Measurements from ENCODE around the gene SIX1. TPM values are rescaled to one million over a fixed set of nuclear protein-coding genes. Genes with fewer than 3 reads are reported as not detected.

SIX1 gene
- total and polyA plus RNA-seq, 2 of the 4 experiments (the other 2 are of a cell fraction) = 7.7 to 15.0 TPM

DNA sequence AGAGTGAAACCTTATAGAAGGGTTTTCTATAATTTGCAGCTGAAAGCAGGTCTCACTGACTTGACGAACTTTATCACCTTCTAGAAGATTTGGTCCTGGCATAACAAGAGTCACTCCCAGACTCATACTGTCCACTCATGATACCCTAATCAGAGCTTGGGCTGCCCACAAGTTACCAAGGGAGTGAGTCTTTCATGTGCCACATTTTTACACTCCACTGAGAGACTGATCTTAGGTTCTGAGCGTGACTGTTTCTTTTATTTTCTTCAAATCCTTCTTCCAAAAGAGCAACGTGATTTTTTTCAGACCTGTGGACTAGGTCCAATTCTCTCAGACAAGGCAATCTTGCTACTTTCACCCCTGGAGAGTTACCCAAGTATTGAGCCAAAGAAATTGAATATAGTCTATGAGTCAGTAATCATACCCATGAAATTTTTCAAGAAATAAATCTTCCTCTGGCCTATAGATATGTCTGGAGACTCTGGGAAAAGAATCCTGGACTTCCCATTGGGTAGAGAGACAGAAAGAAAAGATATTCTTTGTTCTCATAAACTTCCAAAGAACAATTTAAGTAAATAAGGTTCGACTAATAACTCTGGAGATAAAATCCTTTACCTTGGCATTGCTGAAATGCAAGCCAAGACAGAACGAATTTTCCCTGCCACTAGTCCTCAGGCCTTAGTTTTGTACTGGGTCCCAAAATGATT is 26.9 kb downstream of the SIX1 start (continued):
- TF ChIP-seq MXI1 (IDR thresholded peaks at IDR 0.05; ENCODE audit: borderline replicate concordance, low read depth, low read length) = no peak

DNA sequence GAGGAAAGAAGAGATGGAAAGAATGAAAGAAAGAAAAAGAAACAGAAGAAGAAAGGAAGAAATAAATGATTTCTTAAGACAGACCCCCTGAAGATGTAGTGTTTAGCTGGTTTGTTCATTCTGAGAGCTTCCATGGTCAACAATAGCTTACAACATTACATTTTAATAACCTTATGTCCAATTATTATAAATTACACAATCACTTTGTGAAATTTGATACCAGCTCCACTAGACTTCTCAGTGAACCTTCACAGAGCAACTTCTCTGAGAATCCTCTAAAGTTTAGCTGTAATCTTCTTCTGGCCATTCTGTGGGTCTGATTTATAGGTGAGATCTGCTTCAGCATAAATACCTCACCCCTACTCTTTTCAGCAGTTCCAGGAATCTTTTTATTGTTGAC is 27.9 kb downstream of the SIX1 start:
- dilution Hi-C loops (cut with HindIII; ENCODE audit: low sequenced_read_pairs, unreplicated experiment) (no loop called here), in situ Hi-C loops (cut with MboI; ENCODE audit: low sequenced_read_pairs) (no loop called here), intact Hi-C loops (cut with micrococcal nuclease) (no loop called here)
- Histone ChIP-seq H2BK5ac (ENCODE audit: low read depth, low read length, poor library complexity, severe bottlenecking) (no peak overlapping the region), H3K4me2 (ENCODE audit: low read depth, low read length) (no peak overlapping the region), H4K91ac (ENCODE audit: insufficient read depth, low read depth, low read length) (no peak overlapping the region), H2AK9ac (replicated peaks; ENCODE audit: low read depth, low read length, poor library complexity) (no peak overlapping the region), H4K20me1 (ENCODE audit: insufficient read depth, low read length) (no peaks in the 10 kb centered on the region), H3K9me3 (ENCODE audit: control insufficient read depth, insufficient read depth, low read length) (no peaks in the 10 kb centered on the region), H3K27ac (ENCODE audit: insufficient read depth, low read length) (no peak overlapping the region), H3K4me1 (ENCODE audit: control insufficient read depth, insufficient read depth, low read length) (peaks cover 8% of the 10 kb centered on the region), H3K4ac (ENCODE audit: low read depth, low read length) (0 out of 2 replicates have a peak overlapping the region, but pooled peaks have one; percentile 11), H2AK5ac (ENCODE audit: low read depth, low read length) (0 out of 2 replicates have a peak overlapping the region, but pooled peaks have one; percentile 61), H3K18ac (ENCODE audit: low read depth, low read length) (no peak overlapping the region), H3K9ac (ENCODE audit: low read depth, low read length) (no peak overlapping the region), H2BK20ac (ENCODE audit: low read depth, low read length) (no peak overlapping the region), H4K8ac (ENCODE audit: low read depth in 2 of 2, low read length in 2 of 2) (no peak overlapping the region), H2AFZ (replicated peaks; ENCODE audit: low read length, poor library complexity) (no peak overlapping the region), H3K14ac (replicated peaks; ENCODE audit: low read depth, low read length) (no peak overlapping the region), H3K36me3 (ENCODE audit: control insufficient read depth, insufficient read depth, low read length) (no peaks in the 10 kb centered on the region), H3K23ac (ENCODE audit: low read depth, low read length) (no peak overlapping the region), H3K56ac (ENCODE audit: extremely low read depth, insufficient read depth, low read length) (no peak overlapping the region), H3K27me3 (ENCODE audit: control insufficient read depth, insufficient read depth, low read length) (no peaks in the 10 kb centered on the region), H2BK120ac (ENCODE audit: low read depth, low read length) (peak overlapping the region; percentile 32; the same call in 1 of the 2 replicates), H4K5ac (ENCODE audit: low read depth, low read length) (no peak overlapping the region), H2BK15ac (ENCODE audit: low read depth, low read length) (peak overlapping the region; percentile 41; the same call in 1 of the 3 replicates), H3K9me1 (ENCODE audit: insufficient read depth, low read length) (peaks cover 5% of the 10 kb centered on the region; the same call in 1 of the 2 replicates), H3K79me1 (ENCODE audit: low read depth in 1 of 2, low read length in 2 of 2) (peaks cover 0 to 3% of the 10 kb centered on the region in 2 experiments; a peak in 1 of 4 replicates), H3K4me3 (ENCODE audit: insufficient read depth, low read depth, low read length) (no peak overlapping the region)
- no peak for TF ChIP-seq RCOR1 (IDR thresholded peaks at IDR 0.05; ENCODE audit: insufficient replicate concordance, low read length)
- TF ChIP-seq, protein P1, sequence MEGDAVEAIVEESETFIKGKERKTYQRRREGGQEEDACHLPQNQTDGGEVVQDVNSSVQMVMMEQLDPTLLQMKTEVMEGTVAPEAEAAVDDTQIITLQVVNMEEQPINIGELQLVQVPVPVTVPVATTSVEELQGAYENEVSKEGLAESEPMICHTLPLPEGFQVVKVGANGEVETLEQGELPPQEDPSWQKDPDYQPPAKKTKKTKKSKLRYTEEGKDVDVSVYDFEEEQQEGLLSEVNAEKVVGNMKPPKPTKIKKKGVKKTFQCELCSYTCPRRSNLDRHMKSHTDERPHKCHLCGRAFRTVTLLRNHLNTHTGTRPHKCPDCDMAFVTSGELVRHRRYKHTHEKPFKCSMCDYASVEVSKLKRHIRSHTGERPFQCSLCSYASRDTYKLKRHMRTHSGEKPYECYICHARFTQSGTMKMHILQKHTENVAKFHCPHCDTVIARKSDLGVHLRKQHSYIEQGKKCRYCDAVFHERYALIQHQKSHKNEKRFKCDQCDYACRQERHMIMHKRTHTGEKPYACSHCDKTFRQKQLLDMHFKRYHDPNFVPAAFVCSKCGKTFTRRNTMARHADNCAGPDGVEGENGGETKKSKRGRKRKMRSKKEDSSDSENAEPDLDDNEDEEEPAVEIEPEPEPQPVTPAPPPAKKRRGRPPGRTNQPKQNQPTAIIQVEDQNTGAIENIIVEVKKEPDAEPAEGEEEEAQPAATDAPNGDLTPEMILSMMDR (conservative IDR thresholded peaks at IDR 0.05; ENCODE audit: low read depth, low read length) = no peak
- peak; percentile 44 for TF ChIP-seq CEBPB (IDR thresholded peaks at IDR 0.05; ENCODE audit: low read depth, low read length)
- no peak for TF ChIP-seq BHLHE40 (IDR thresholded peaks at IDR 0.05; ENCODE audit: low read depth, low read length)
- no peak for ATAC-seq (ENCODE audit: low read depth)
- no TSS peak for BruUV-seq (replicated peaks)
- DNase-seq = no peak
- POLR2A ChIA-PET (ENCODE audit: unreplicated experiment) = no interaction called here
- CTCF ChIA-PET = no interaction called here
